AG09309 (cell line): ENCODE data around the gene FOXP1.

ENCODE experiments used
- DNase-seq: peaks from one replicate; pipeline ENCODE4 v3.0.0-alpha.2; 2010; ENCODE audit warnings: low read depth
- H3K4me3 ChIP-seq: 2 replicates; pipeline ENCODE4 v1.5.1; 2011; ENCODE audit warnings: mild to moderate bottlenecking, low read depth, low read length, moderate library complexity; ENCODE audit not compliant: control insufficient read depth
- TF ChIP-seq, protein P1 (sequence below): IDR thresholded peaks from 2 replicates; pipeline ENCODE4 v1.5.1; 2011; ENCODE audit warnings: mild to moderate bottlenecking, low read depth, low read length, inconsistent platforms; ENCODE audit not compliant: insufficient read depth, control insufficient read depth; ENCODE audit errors: missing control alignments

The FOXP1 gene

DNA sequence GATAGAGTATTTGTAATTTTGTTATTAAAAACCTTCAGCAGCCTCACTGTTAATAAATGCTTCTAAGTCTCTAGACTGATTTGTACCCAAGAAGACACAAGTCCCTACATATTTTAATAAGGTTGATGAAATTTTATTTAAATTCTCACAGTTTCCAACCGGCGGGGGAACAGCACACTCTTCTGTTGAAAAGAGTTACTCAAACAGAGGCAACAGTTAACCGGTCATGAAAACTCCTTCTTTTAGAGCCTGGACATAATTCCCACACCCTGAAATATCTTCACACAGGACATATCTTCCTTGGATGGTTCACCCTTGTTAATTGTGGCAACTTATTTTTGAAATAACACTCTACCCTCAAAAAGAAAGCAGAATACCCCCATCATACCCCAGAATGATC is 278.8 kb downstream of the FOXP1 start:
- no peak for DNase-seq
- no peak overlapping the region for H3K4me3 ChIP-seq
- TF ChIP-seq, protein P1, sequence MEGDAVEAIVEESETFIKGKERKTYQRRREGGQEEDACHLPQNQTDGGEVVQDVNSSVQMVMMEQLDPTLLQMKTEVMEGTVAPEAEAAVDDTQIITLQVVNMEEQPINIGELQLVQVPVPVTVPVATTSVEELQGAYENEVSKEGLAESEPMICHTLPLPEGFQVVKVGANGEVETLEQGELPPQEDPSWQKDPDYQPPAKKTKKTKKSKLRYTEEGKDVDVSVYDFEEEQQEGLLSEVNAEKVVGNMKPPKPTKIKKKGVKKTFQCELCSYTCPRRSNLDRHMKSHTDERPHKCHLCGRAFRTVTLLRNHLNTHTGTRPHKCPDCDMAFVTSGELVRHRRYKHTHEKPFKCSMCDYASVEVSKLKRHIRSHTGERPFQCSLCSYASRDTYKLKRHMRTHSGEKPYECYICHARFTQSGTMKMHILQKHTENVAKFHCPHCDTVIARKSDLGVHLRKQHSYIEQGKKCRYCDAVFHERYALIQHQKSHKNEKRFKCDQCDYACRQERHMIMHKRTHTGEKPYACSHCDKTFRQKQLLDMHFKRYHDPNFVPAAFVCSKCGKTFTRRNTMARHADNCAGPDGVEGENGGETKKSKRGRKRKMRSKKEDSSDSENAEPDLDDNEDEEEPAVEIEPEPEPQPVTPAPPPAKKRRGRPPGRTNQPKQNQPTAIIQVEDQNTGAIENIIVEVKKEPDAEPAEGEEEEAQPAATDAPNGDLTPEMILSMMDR, result peak; percentile 42

DNA sequence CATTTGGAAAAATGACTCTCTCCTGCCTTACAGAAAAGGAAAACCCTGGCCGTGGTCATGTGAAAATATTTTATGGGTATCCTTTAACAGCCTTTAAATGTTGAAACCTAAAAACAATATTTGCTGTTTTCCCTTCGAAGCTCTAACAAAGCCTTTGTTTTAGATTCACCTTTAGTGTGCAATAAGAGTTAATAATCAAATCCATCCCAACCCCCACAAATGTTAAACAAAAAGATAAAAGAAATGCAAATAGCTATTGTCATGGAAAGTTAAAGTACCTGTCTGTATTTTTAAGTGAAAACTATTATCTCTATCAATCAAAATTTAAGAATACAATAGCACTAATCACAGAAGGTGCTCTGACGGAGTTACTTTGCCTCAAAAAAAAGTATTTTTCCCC is 279.3 kb downstream of the FOXP1 start:
- TF ChIP-seq, protein P1, result no peak
- no peak overlapping the region for H3K4me3 ChIP-seq
- no peak for DNase-seq

DNA sequence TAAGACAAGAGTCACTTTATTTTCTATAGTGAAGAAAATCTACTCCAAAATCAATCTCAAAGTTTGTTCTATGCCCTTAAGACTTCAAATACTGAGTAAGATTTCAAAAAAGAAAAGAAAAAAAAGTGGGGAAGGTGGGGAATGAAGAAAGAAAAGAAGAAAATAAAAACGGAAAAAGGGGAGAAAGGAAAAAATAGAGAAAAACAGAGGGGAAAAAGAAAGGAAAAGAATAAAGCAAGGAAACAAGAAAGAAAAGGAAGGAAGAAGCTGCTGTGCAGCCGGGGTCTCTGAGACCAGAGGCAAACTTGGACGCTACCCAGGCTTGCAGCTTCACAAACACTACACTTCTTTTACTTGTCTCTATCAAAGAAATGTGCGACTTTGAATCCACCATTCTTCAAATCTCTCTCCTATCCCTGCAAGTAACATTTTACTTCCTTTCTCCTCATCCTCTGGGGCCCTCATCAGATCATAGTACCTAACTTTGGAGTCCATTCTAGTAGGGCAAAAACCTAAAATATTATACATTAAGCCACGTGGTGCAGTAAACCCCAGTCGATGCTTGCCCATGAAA is 279.8 kb downstream of the FOXP1 start:
- DNase-seq, result no peak
- H3K4me3 ChIP-seq, result no peak overlapping the region
- TF ChIP-seq, protein P1, result no peak

DNA sequence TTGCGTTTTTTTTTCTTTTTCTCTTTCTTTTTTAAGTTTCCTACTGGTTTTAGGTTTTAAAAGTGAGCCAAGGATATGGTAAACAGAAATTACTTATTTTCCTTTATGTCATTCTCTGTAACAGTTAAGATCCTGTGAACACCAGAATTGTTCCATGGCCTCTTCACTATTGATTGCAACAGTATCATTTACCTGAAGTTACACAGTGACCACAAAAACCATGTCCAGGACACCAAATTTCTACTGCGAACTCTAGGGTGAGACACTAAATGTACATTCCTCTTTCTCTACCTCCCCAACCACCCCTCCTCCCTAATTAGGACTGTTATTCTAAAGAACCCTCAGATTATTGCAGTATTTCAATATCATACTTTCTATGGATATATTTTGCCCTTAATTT is 280.9 kb downstream of the FOXP1 start:
- no peak for DNase-seq
- no peak overlapping the region for H3K4me3 ChIP-seq
- TF ChIP-seq, protein P1, result no peak

DNA sequence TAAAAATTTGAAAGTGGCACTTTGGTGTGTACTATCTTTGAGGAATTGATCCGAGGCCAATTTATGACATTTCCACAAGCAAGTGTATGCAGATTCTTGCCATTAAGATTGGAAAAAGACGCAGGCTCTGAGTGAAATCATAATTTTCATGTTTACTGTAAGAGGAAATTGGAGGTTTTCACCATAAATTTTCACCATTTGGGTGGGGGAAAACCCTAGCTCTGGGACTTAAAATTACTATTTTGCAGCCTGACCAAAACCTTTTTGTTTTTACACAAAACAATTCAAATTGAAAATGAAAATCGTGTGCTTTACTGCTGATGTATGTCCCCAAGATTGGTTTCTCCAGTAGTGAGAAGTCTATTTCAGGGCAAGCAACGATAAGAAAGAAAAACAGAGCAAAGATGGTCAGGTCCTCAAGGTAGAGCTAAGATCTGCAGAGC is 282.6 kb downstream of the FOXP1 start:
- no peak for DNase-seq
- TF ChIP-seq, protein P1, result no peak

DNA sequence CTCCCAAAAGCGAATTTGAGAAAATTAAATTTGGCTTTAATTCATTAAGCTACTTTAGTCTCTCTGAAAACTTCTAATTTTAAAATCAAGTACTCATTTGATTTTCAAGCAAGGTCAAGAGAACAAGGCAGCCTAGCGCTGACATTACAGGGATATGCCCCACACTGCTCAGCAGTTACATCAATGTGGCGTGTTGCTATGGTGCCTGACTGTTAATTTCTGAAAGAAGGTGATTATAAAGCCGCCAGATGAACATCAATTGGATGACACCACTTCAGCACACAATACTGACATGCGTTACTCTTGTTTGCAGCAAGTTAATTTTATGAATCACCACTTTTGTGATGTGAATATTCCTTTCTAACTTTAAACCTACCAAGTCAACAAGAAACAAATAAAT is 284.4 kb downstream of the FOXP1 start:
- no peak for DNase-seq
- no peak overlapping the region for H3K4me3 ChIP-seq
- TF ChIP-seq, protein P1, result no peak

More for the DNA sequence above, 282.6 kb downstream of the FOXP1 start:
- no peak overlapping the region for H3K4me3 ChIP-seq

DNA sequence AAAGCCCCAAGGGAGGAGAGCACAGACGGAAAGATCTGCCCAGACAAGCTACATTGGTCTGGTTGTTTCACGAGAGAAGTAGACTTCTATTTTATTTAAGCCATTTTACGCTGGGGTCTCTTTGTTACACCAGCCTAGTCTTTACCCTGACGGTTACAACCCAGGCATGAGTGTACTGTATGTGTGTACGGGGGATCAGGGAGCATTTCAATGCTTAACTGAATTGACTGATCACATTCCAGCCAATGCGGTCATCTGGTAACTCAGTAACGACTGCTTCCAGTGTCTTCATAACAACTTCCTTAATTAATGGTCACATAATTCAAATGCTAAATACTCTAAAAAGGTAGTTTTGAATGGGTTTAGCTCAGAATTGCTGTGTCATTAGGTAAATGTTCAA is 288.6 kb downstream of the FOXP1 start:
- no peak for DNase-seq
- TF ChIP-seq, protein P1, result no peak
- no peak overlapping the region for H3K4me3 ChIP-seq
